ENCODE measurements around the gene CHST1. TPM values are rescaled to one million over a fixed set of nuclear protein-coding genes. Genes with fewer than 3 reads are reported as not detected.

Gene CHST1
- total RNA-seq, 1 donor = 0.09 TPM

DNA sequence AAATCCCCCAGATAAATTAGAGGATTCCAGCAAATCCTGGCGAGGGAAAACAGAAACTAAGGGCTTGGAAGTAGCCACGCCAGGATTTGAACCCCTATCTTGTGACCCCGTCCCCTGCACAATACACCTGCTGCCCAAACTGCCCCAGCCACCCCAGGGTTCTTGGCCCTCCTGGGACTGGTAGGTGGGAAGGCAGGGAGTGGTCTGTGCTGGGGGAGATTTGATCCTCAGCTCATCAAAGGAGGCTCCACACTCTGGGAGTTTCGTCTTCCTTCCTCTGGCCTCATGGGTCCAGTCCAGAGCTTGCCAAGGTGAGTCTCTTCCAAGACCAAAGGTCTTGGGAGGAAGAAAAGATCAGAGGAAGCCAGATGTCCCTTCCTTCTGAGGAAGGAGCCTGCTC, 4.5 kb upstream of the CHST1 start:
- no peak for DNase-seq (ENCODE audit: low read depth)
- TF ChIP-seq, protein P1, sequence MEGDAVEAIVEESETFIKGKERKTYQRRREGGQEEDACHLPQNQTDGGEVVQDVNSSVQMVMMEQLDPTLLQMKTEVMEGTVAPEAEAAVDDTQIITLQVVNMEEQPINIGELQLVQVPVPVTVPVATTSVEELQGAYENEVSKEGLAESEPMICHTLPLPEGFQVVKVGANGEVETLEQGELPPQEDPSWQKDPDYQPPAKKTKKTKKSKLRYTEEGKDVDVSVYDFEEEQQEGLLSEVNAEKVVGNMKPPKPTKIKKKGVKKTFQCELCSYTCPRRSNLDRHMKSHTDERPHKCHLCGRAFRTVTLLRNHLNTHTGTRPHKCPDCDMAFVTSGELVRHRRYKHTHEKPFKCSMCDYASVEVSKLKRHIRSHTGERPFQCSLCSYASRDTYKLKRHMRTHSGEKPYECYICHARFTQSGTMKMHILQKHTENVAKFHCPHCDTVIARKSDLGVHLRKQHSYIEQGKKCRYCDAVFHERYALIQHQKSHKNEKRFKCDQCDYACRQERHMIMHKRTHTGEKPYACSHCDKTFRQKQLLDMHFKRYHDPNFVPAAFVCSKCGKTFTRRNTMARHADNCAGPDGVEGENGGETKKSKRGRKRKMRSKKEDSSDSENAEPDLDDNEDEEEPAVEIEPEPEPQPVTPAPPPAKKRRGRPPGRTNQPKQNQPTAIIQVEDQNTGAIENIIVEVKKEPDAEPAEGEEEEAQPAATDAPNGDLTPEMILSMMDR (IDR thresholded peaks at IDR 0.05; ENCODE audit: insufficient read depth, low read length) = no peak
- no peak overlapping the region for H3K4me3 ChIP-seq (ENCODE audit: low read depth, low read length)

DNA sequence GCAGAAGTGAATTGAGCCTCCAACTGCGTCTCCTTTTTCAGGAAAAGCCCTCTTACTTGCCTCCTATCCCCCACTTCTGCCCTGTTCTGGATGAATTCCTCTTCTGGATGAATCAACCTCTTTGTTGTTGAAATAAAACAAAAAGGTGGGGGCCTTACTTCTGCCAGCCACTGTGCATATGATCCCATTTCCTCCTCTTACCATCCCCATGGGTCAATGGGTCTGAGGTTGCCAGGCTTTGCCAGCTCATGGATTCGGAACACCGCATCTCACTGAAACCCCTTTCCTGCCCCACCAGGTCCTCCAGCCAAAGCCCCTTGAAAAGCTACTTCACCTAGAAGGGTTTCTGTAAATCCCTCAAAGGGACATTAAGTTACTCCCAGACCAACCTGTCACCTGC, 3.7 kb upstream of the CHST1 start:
- TF ChIP-seq, protein P1 (IDR thresholded peaks at IDR 0.05; ENCODE audit: insufficient read depth, low read length) = no peak
- no peak overlapping the region for H3K4me3 ChIP-seq (ENCODE audit: low read depth, low read length)
- DNase-seq (ENCODE audit: low read depth) = no peak

DNA sequence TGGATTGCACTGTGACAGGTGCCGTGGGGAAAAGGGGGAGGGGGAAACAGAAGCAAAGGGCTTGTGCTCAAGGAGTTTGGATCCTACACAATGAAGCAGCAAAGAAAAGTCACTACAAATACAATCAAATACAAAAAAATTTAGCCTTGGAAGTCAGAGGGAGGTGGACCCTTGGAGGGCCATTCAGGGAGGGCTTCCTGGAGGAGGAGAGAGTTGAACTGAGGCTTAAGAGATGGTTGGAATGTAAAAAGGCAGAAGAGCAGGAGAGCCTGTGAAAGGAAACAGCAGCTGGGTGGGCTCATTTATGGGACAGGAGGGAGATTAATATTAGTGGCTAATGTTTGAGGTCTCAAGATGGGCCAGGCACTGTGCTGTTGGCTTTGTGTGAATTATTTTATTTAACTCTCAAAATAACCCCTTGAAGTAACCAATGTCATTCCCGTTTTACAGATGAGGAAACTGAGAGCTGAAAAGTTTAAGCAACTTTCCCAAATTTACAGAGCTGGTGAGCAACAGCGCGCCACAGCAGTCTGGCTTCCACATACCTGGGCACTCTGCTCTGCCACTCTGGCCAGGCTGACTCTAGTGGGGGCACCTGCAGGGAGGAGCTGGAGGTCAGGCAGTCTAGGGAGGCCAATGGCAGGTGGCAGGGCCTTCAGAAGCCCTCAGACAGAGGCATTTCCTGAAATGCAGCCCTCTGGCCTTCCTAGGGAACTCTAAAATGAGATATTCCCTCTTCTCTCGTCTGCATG, 2.7 kb upstream of the CHST1 start:
- no peak for DNase-seq (ENCODE audit: low read depth)
- TF ChIP-seq, protein P1 (IDR thresholded peaks at IDR 0.05; ENCODE audit: insufficient read depth, low read length) = no peak

DNA sequence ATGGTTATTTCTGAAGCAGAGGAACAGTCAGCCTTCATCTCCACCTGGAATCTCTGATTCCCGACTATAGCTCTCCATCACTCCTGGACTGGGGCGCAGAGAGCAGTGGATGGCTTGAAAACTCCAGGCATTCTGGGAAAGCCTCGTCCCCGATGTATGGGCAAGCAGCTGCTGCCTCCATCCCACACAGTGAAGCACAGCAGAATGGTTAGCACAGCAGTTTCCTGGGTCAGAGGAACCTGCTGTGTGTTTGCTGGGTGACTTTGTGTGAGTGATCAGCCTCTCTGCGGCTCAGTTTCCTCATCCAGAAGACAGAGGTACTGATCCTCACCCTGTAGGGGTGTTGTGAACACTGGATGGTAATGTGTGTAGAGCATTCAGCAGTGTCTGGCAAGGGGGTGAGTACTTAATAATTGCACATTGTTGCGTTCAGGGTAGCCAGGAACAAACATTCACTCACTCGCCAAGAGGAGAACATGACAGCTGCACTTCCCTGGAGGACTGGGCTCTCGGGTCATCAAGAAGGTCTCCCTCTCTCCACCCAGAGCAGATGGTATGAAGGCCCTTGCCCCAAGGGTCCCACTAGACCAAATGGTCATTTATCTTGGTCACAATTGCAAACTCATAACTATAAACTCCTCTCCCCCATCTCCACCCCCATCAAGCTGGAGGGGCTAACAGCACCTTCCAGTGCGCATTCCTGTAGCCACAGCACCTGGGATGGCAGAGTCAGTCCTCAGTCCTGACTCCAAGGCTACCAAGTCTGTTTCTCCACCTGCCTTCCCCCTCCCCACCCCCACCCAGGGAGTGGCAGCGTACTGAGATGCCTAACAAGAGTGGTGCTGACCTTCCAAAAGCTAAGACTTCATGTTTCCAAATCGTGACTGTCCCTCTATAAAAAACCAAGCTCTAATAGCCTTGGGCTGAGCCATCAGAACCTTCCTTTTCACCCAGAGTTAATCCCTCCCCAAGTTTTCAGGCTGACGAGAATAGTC, 1.5 kb upstream of the CHST1 start:
- TF ChIP-seq, protein P1 (IDR thresholded peaks at IDR 0.05; ENCODE audit: insufficient read depth, low read length) = no peak
- no peak for DNase-seq (ENCODE audit: low read depth)
- H3K4me3 ChIP-seq (ENCODE audit: low read depth, low read length) = no peak overlapping the region

More for the DNA sequence above, 2.7 kb upstream of the CHST1 start:
- no peak overlapping the region for H3K4me3 ChIP-seq (ENCODE audit: low read depth, low read length)

DNA sequence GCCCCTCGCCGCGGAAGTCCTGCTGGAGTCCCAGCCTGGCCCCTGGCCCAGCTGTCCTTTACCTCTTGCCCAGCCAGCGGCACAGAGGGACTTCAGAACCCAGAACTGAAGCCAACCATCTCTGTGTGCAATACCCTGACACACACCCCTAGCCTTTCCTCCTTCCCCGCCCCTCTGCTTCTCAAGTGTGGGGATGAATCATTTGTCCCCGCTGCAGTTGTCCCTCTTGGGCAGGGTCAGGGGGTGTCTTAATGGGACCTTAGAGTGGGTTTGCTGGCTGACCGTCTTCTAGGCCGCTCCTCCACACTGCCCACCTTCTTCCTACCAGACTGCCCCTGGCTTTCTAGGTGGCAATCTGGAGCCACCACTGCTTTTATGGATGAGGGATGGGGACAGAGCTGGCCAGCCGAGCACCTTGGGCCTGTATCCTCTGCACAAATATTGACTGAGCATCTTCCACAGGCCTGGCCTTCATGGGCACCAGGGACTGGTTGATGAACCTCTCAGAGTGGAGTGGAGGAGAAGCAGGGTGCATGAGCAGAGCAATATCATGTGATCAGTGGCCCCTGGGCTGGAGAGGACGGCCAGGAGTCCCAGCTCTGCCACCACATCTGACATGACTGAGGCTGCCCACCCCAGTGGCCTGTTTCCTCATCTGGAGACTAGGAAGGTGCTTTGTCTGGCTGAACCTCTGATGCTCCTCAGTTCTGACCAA, 668 bp upstream of the CHST1 start:
- TF ChIP-seq, protein P1 (IDR thresholded peaks at IDR 0.05; ENCODE audit: insufficient read depth, low read length) = no peak
- no peak overlapping the region for H3K4me3 ChIP-seq (ENCODE audit: low read depth, low read length)
- no peak for DNase-seq (ENCODE audit: low read depth)
